ENCODE measurements around the gene KCND3. TPM values are rescaled to one million over a fixed set of nuclear protein-coding genes. Genes with fewer than 3 reads are reported as not detected.

The KCND3 gene
- total RNA-seq, 1 donor from 2014 or later, result not detected

- TF ChIP-seq CTCF (conservative IDR thresholded peaks at IDR 0.05; ENCODE audit: low read depth, low read length), result no peak
- DNase-seq (ENCODE audit: low read depth), result no peak
- H3K4me3 ChIP-seq (ENCODE audit: low read depth, low read length), result peak overlapping the region; percentile 44
Observed at GRCh38 chr1:111990026-111990877, 784 bp upstream of the KCND3 start.

GRCh38 chr1:111988743-111989453 lies 570 bp downstream of the KCND3 start:
- DNase-seq (ENCODE audit: low read depth), result no peak
- no peak for TF ChIP-seq CTCF (conservative IDR thresholded peaks at IDR 0.05; ENCODE audit: low read depth, low read length)
- H3K4me3 ChIP-seq (ENCODE audit: low read depth, low read length), result peak overlapping the region; percentile 14

- no peak for TF ChIP-seq CTCF (conservative IDR thresholded peaks at IDR 0.05; ENCODE audit: low read depth, low read length)
- no peak for DNase-seq (ENCODE audit: low read depth)
- H3K4me3 ChIP-seq (ENCODE audit: low read depth, low read length), result no peak overlapping the region
Observed at GRCh38 chr1:111988377-111988742, 1.1 kb downstream of the KCND3 start.

- DNase-seq (ENCODE audit: low read depth), result no peak
- H3K4me3 ChIP-seq (ENCODE audit: low read depth, low read length), result no peak overlapping the region
- no peak for TF ChIP-seq CTCF (conservative IDR thresholded peaks at IDR 0.05; ENCODE audit: low read depth, low read length)
Observed at GRCh38 chr1:111987502-111987901, 2.0 kb downstream of the KCND3 start.

GRCh38 chr1:111983500-111983899 lies 6.0 kb downstream of the KCND3 start:
- H3K4me3 ChIP-seq (ENCODE audit: low read depth, low read length), result no peak overlapping the region
- no peak for DNase-seq (ENCODE audit: low read depth)
- no peak for TF ChIP-seq CTCF (conservative IDR thresholded peaks at IDR 0.05; ENCODE audit: low read depth, low read length)

- no peak overlapping the region for H3K4me3 ChIP-seq (ENCODE audit: low read depth, low read length)
- no peak for DNase-seq (ENCODE audit: low read depth)
- no peak for TF ChIP-seq CTCF (conservative IDR thresholded peaks at IDR 0.05; ENCODE audit: low read depth, low read length)
Observed at GRCh38 chr1:111982428-111982827, 7.0 kb downstream of the KCND3 start.
